Activated CD4-positive, alpha-beta T cell treated with anti-CD3 and anti-CD28 coated beads, Interleukin-2, amount 50 U/mL, for 24 hours (primary cell): Measurements from ENCODE around the gene PAH.
A peak's percentile ranks its signal among the peaks of the same experiment; 100 is the strongest.

ENCODE experiments used
- DNase-seq, 2 donors: peaks; one replicate each; pipeline ENCODE4 v3.0.0-alpha.2; 2020; ENCODE audit warnings: low read depth in 1 of 2, low spot score in 1 of 2

PAH gene

DNA sequence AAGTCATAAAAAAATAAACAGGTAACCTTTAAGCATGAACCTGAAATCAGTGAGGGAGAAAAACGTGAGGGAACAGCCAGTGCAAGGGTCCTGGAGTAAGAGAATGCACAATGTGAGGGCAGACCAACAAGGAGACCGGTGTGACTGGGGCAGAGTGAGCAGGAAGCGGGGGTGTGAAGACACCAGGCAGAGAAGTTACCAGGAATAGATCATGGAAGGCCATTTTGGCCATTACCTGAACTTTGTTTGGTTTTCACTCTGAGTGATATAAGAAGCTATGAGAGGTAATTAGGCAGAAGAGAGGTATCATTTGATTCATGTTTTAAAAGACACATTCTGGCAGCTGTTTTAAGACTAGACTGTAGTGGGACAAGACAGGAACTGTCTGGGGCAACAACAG is 15.0 kb downstream of the PAH start:
- DNase-seq: no peak

DNA sequence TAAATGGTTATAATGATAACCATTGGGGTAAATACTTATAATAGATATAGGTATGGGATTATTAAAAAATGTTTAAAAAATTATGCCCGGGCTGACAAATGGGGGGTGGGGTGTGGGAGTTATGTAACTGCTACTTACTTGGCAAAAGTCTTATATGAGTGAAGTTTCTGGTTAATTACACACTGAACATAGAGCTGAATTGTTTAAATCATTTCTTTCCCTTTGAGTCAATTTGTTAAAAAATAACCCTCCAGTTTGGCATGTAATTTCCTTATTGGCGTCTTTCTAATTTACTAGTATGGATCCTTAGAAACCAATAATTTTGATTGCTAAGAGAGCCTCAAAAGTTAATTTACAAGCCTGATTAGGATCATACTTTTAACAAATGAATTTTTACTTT is 16.7 kb downstream of the PAH start:
- no peak for DNase-seq

DNA sequence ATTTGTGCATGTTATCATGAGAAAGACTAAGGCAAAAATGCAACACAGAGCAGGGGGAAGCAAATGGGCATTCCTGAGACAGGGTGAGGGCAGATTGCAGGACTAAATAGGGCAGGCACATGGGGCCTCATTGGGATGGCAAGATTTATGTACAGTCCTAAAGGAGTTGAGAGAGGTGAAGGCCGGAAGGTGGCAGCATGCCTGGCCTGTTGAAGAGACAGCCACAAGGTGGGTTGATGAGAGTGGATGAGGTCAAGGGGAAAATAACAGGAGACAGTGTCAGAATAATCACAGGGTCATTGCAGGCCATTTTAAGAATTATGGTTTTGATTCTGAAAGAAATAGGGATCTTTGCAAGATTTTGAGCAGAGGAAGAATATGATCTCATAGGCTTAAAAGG is 21.0 kb downstream of the PAH start:
- no peak for DNase-seq

DNA sequence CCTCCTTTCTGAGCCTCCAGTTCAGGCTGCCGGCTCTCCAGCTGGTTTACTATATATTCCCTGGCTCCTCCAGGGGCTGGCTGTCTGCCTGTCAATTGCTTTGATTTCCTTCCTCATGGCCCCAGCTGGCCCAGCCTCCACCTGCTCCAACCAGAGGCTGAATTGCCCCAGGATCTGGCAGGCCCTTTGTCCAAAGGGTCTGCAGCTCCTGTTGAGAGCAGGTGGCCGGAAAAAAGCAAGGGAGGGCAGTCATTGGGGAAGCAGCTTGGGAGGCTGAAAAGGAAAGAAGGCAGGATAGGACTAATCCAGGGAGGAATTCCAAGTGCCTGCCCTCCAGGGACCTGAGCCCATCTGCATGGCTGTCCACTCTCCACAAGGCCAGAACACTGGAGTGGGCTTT is 25.3 kb downstream of the PAH start:
- no peak for DNase-seq

DNA sequence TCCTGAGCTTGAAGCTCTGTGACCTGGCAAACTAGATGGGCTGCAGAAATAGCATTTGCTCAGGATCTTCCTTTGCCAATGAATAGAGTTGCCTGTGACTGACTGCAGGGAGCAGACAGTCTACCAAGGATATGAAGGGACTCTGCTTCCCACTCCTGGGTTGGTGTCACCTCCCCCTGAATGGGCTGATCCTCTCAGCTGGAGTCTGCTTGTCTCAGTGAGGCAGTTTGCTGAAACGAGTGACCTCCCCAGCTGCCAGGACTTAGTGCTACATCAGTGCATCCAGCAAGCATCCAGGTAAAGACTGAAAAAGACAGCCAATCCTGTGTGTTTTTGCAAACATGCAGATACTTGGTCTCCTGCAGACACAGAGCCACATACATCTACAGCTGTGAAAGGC is 28.5 kb downstream of the PAH start:
- no peak for DNase-seq

DNA sequence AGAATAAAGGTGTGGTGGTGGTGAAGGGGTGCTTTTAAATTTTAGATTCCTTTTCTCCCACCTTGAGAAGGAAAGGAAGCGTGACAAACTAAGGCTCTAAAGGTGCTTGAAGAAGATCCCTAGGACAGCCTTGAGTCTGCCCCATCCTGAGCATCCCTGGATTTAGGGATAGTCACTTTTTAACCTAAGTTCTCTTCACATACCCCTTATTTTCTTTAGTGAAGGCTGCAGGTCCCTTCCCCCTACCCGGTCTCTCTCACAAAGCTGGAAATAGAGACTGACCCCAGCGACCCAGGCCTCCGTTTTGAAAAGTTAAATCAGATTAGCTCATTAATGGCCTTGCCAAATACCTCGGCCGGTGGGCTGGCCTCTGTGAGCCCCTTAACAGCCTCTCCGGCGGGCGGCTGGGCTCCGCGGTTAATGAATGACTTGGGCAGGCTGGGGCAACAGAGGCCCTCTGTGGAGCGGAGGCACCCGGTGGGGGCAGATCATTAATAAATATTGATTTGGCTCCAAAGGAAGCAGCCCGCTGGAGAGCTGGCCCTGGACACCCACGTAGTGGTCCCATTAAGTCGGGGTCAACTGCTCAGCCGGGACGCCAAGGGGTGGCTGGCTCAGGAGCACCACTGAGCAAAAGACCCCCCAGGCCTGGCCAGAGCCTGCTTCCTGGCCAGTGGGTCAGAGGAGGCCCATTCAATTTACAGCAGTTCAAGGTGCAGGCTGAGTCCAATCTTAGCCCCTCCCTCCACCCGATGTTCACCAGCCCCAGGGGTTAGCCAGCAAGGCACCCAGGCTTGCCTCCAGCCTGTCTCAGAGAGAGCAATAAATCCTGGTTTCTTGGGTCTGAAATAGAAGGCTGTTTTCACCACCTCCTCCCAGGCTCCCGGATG is 31.8 kb downstream of the PAH start:
- DNase-seq: no peak

DNA sequence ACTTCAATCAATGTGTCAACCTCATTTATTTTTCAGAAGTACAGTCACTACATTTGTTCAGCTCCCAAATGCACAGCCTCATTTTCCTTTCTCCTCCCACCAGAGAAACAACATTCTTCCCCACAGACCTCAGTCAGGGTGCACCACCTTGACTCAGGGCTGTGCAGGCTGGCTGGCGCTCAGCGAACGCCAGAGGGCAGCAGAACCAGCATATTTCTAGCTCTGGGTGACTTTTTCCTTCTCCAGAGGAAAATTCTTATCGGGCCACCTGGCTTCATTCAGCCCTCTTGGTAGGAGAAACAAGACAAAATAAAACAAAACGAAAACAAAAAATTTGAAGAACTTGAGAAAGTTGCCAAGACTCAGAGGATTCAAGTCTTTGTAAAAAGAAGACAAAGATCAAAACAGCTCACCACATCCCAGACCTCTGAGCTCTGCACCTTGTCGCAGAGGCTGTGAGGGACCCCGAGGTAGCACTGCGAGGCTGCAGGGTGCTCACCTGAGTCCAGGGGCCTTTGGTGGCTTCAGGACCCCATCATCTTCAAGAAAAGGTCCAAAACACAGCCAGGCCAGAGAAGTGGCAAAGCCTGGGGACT is 33.7 kb downstream of the PAH start:
- peak in 1 of 2 donors; percentile 15 for DNase-seq

DNA sequence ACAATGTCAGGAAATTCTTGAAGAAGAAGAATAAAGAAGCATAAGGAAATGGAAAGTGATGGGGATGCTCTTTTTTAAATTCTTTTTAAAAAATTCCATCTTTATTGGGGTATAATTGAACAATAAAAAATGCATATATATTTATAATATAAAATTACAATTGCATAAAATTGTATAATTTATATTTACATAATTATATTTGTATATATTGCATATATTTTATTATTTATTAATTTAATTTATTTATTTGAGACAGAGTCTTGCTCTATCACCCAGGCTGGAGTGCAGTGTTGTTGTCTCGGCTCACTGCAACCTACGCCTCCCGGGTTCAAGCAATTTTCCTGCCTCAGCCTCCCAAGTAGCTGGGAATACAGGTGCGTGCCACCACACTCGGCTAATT is 36.3 kb downstream of the PAH start:
- no peak for DNase-seq

DNA sequence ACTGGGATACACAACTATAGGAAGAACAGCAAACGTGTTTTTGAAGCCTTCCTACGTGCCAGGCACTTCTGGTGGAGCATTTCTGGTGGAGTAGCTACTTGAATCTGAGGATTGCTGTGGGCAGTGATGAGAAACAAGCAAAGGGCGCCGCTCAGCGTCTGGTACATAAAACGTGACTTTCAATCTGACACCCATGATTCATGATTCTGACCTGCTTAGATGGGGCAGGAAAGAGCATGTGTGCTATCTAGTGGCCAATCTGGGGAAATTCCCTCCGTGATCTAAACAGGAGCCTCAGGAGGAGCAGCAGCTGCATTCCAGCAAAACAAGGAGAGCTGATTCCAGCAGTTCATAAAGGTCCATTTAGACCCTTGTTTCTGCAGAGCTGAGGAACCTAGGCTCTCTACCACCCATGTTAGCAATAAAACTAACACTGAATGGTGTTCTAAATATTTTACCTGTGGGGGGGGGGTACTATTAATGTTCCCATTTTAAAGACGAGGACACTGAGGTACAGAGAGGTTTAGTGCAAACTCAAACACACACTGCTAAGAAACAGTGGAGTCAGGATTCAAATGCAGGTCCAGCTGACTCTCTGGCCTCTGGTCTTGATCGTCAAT is 37.8 kb downstream of the PAH start:
- no peak for DNase-seq

DNA sequence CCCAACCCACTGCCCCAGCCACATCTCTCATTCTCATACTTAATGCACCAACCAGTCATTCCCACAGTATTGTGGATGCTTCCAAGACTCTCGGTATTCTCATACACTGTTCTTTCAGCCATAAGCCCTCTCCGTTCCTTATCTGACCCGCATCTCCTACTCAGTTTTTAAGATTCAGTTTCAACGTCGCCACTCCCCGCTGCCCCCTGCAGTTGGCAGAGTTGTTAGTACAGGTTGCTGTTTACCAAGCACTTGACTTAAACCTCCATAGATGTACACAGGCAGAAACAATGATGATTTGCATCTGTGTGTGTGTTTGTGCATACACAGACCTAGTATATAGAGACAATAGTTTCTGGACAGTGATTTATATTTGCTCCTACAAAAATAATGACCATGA is 40.2 kb downstream of the PAH start:
- no peak for DNase-seq

DNA sequence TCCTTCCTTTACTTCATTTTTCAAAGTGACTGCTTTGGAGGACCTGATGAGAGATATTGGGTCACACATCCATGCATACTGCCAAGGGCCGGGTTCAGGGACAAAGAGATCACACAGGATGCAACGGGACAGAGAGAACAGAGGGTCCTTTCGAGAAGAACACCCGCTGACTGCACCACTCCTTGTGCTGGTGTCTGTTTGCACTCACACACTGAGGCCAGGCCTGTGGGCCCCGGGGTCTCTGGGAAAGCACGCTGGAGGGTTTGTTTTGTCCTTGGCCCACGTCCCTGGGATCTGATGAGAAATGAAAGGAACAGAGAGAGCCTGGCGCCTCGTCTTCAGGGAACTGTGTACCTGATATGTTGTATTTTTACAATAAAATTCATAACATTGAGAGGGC is 42.2 kb downstream of the PAH start:
- no peak for DNase-seq

DNA sequence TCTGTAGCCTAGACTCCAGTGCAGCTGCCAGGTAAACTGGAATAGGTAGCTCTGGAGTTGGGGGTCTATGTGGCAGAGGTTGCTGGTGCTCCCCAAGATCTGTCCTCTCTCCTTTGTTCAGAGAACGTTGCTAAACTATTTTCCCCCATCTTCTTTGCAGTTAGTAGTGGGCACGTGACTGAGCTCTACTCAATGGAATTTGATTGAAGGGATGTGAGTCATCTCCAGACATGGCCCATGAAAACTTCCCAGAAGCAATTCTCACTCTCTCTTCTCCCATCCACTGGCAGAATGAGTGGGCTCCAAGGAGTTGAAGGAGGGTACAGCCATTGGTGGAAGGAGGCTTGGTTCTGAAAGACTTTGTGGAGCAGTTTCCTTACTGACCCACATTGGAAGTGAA is 44.0 kb downstream of the PAH start:
- no peak for DNase-seq

DNA sequence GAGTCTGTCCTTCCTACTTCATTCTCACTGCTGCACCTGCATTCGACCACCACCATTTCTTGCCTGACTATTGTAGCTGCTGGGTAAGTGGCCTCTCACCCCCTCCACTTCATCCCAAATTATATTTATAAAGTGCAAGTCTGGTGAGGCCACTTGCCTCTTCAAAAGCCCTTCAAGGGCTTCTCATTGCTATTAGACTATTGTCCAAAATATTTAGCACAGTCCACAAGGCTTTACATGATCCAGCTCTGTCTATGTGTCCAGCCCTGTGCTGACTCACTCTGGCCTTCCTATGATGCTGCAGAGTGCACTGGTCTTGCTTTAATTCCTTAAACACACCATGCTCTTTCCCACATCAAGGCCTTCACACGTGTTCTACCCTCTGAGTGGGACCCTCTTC is 46.0 kb downstream of the PAH start:
- DNase-seq: no peak

DNA sequence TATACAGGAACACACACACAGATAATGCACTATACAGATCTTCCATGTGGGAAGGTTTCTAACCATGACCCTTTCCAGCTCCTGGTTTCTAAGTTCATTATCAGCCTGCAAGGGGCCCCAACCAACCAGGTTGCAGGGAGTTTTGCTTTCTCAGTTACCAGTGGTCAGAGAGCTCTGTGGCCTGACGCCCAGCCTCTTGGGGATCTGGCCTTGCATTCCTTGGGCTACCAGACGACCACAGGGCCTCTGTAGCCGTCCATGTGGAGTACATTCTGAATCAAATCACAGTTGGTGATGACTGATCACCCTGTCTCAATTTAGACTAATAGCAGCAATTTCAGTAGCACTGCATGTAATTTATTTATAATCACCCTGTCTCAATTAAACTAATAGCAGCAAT is 47.5 kb downstream of the PAH start:
- DNase-seq: no peak

DNA sequence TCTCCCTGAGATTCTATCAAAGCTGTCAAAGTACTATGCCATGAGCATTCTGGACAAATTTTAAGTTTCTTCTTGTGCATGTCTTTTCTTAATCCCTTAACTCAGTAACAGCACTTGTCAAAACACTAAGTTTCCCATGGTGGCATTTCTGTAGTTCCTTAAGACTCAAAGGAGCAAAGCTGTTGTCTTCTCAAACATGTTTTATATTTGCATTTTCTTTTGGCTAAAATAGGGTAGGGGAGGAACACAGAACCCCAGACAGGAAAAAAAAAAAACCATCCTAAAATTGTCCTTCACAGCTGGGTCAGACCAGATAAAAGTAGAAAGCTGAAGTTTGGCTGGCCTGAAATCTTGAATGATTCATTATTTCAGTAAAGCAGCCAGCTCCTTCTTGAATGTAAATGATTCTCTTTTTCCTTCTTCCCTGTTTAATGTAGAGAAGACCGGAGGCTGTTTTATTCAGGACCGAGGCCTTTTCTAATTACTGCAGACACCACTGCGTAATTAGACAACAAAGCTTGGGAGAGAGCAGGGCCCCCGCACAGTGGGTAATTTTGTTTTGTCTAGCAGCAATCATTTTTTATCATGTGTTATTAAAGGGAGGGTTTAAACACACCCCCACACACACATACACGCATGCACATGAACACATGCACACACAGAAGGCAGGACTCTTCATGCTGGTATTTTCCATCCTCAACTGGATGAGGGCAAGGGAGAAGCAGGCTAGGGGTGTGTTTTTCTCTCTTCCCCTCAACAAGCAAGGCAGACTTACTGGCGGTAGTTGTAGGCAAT is 51.0 kb downstream of the PAH start:
- no peak for DNase-seq

DNA sequence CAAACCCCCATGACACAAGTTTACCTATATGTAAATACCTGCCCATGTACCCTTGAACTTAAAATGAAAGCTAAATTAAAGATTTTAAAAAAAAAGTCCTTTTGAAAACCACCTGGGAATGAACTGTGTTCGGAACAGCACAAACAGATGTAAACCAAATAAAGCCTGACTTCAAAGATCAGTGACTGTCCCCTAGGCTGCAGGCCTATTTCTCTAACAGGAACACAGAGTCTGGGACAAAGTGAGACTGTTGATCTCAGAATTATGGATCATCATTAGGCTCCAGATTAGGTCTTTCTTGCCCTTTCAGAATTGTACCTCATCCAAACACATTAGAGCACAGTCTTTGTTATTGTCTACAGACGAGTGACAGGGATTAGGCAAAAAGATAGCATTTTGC is 54.6 kb downstream of the PAH start:
- DNase-seq: no peak

DNA sequence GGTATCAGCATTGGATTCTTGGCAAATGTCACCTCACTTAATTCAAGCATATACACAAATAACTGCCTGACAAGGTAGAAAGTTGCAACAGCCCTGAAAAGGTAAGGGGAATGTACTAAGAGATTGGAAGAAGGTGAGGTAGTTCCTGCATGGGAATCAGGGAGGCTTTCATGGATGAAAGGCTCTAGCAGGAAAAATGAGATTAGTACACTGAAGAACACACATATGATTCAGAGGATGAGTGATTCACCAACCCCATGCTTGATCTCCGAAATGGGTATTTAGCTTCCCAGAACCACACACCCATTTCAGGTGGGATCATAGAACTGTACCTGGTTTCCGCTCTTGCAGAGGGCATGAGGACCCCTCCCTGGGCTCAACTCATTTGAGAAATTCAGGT is 65.8 kb downstream of the PAH start:
- DNase-seq: no peak

DNA sequence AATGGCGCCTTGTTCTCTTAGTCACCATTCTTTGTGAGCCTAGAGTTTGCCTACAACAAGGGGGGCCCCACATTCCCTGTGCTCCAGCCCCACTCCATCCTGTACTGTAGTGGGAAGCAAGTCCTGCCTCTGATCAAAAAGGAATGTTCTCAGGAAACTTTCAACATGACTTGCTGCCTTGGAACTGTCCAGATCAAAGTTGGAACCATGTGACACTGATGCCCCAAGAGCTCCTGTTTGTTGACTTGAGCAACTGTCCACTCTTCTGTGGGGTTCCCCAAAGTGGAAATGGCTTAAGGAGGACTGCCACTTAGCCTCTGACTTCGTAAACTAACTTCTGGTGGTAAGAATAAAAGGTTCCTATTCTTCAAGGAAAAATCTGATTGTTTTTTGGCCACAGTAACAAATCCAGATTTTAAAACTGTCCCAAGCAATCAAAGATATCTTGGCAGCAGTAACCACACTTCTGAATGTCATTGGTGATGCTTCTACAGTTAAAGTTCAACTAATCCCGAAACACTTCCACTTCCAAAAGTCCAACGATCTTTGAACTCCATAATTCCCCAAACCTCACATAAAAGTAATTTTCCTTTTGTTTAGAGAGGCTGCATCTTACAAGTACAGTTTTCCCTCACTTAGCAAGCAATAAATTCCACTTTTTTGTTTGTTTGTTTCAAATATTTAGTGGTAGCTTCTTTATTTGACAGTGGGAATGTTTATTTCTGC is 67.2 kb downstream of the PAH start:
- DNase-seq: no peak

DNA sequence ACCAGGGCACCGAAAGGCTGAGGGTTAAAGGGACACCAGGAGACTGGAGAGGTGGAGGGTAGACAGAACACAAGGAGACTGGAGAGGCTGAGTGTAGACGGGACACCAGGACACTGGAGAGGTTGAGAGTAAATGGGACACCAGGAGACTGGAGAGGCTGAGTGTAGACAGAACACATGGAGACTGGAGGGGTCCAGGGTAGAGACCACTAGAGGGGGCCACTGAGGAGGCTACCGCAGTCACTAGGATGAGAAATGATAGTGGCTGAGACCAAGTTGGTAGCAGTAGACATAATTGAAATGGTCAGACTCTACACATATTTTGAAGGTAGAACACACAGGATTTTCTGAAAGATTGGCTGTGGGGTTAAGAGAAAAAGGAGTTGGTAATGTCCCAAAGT is 68.2 kb downstream of the PAH start:
- DNase-seq: no peak

DNA sequence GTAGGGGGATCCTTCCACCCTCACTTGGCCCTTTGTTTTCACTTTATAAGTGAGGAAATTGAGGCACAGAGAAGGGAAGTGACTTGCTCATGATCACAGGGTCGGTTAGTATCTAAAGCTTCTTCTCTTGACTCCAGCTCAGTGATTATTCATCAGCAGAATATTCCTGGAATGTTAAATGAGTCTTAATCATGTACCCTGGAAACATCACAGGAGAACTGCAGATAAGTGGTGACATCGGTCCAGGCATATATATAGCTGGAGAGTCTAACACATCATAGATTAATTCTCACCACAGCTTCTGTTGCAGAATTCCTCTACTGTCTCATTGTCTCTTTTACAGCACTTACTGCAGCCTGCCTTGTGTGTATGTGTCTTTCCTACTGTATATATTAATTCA is 69.9 kb downstream of the PAH start:
- DNase-seq: no peak
